Measurements from ENCODE around the gene CASTOR2.
"Not testable (repeated sequence)": the region's sequence is repeated elsewhere in the genome, so short reads cannot be mapped to it uniquely, and the experiment has no call there.

DNA sequence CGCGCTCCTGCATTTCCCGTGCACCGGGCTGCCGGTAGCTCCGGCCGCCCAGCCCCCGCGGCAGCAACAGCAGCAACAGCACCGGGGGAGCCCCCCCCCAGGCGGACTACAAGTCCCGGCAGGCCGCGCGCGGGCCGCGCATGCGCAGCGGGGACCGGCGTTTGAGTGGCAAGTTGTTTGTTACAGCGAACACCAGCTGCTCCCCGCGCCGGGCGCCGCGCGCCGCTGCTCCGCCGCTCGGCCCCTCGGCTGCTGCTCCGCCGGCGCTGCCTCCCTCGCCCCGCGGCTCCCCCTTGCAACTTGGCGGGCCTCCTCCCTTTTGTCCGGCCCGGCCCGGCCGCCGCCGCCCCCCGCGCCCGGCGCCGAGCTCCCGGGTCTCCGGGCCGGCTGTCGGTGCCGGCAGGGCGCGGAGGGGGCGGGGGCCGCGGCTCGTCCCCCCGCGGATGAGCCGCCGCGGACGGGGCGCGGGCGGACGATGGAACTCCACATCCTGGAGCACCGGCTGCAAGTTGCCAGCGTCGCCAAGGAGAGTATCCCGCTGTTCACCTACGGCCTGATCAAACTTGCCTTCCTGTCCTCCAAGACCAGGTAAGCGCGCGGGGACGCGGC lies at the start of gene CASTOR2:
- not testable (repeated sequence) for TF ChIP-seq CTCF, EP300, POLR2A, POLR2AphosphoS5 (IDR thresholded peaks at IDR 0.05)

All from suprapubic skin (tissue), 4 donors.